Activated T-cell treated with anti-CD3 and anti-CD28 coated beads, Interleukin-2, amount 50 U/mL, for 72 hours (primary cell): ENCODE measurements around the gene THUMPD1. TPM values are rescaled to one million over a fixed set of nuclear protein-coding genes. Genes with fewer than 3 reads are reported as not detected.
"Not testable (repeated sequence)": the region's sequence is repeated elsewhere in the genome, so short reads cannot be mapped to it uniquely, and the experiment has no call there.

ENCODE experiments used
- ATAC-seq, 2 donors: fragments of 150-1000 bp; cut with Tn5 transposase; replicated peaks in 1 of 2; 2 replicates each; pipeline ENCODE4 v1.10.0; 2021; ENCODE audit warnings: moderate library complexity in 2 of 2, mild to moderate bottlenecking in 1 of 2
- DNase-seq, 2 donors: peaks; one replicate each; pipeline ENCODE4 v3.0.0; 2021 to 2022; ENCODE audit warnings: mixed read lengths in 1 of 2
- H3K27ac Mint-ChIP-seq: one replicate; pipeline ENCODE4 v1.8.0; 2022; ENCODE audit warnings: mild to moderate bottlenecking, moderate library complexity, mixed read lengths
- H3K27me3 Mint-ChIP-seq: one replicate; pipeline ENCODE4 v1.8.0; 2022; ENCODE audit warnings: low read depth, mixed read lengths
- H3K36me3 Mint-ChIP-seq, 2 donors: one replicate each; pipeline ENCODE4 v1.8.0; 2022; ENCODE audit warnings: mixed read lengths in 2 of 2, mild to moderate bottlenecking in 1 of 2; ENCODE audit not compliant: insufficient read depth in 2 of 2
- H3K4me1 Mint-ChIP-seq: one replicate; pipeline ENCODE4 v1.8.0; 2022; ENCODE audit warnings: low read depth, mixed read lengths
- H3K4me3 Mint-ChIP-seq, 2 donors: one replicate each; pipeline ENCODE4 v1.8.0; 2022; ENCODE audit warnings: mild to moderate bottlenecking in 2 of 2, mixed read lengths in 2 of 2, moderate library complexity in 2 of 2
- H3K9me3 Mint-ChIP-seq, 2 donors: one replicate each; pipeline ENCODE4 v1.8.0; 2022; ENCODE audit warnings: mixed read lengths in 2 of 2
- total RNA-seq, 2 donors: library from RNA; stranded (reverse); gene quantifications; one replicate each; pipeline ENCODE4 v1.2.3, GENCODE V29; 2022

Gene THUMPD1
- total RNA-seq, 2 donors from 2014 or later: 53.7 to 54.4 TPM

DNA sequence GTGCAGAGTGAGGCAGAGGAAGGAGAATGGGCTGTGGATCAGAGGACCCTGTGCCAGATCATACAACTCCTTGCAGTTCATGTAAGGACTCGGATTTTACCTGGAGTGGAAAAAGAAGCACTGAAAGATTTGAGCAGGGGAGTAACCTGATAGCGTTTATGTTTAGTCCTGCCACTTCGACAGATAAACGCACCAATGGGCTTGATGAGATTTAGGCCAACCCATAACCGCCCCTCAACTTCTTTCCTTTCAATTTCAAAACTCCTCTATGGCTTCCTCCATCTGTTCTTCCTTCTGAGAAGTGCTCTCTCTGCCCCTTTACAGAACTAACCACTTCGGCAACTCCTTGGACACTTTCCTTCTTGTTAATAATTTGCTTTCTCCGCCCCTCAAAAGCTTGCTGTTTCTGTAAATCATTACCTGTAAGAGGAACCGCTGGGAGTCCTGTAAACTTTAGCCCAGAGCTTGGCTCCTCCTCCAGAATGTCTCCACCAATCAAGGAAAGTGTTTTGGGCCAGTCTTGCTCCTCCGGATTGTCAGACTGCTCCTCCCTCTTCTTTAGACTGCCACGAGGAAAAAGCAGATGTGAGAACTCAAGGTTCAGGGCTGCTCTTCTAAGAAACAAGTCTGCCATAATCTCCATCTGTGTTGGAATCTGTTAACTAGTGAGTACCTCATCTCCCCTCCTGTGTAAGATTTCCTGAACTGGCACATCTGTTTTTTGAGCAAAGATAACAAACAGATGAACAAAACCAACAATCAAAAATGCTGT lies 22.0 kb upstream of the THUMPD1 start, which contains the start of gene ACSM3:
Gene ACSM3, plus strand, starts transcription at position 554 of the 772 bp plus-strand sequence. CDS start 6,021 bp downstream, outside the sequence.
- peak; percentile 67 to 68 for DNase-seq
- Mint-ChIP-seq H3K27me3 (no peaks in the 10 kb centered on the region), H3K4me3 (peak within 1 kb of the TSS; percentile 80 to 94), H3K4me1 (peaks cover 21% of the 10 kb centered on the region), H3K36me3 (peaks cover 7 to 14% of the 10 kb centered on the region in 2 donors), H3K9me3 (peaks cover 6 to 7% of the 10 kb centered on the region in 2 donors), H3K27ac (peak within 1 kb of the TSS; percentile 94)
- peak; percentile 99 for ATAC-seq

DNA sequence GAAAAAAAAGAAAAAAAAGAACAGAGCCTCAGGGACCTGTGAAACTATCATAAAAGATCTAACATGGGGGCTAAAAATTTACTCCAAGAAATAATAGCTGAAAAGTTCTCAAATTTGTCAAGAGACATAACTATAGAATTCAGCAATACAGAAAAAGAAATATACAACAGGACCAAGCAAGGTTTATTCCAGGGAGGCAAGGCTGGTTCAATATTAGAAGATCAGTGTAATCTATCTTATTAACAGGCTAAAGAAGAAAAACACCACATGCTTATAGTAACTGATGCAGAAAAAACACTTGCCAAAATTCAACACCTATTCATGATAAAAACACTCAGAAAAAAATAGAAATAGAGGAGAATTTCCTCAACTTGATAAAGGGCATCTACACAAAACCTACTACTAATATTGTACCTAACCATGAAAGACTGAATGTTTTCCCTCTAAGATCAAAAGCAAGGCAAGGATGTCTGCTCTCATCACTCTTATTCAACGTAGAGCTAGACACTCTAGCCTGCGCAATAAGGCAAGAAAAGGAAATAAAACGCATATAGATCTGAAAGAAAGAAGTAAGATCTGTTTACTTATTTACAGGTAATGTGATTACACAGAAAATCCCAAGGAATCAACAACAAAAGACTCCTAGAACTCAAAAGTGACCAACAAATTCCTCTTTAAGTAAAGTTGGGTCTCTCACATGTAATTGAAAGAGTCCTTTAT lies 20.9 kb upstream of the THUMPD1 start:
- Mint-ChIP-seq H3K27me3 (no peaks in the 10 kb centered on the region), H3K9me3 (peaks cover 6 to 7% of the 10 kb centered on the region in 2 donors), H3K4me1 (peaks cover 21% of the 10 kb centered on the region), H3K36me3 (peaks cover 7 to 14% of the 10 kb centered on the region in 2 donors), H3K27ac (peak overlapping the region; percentile 94), H3K4me3 (peak overlapping the region; percentile 80 to 94)
- DNase-seq (no peak), ATAC-seq (no peak)

DNA sequence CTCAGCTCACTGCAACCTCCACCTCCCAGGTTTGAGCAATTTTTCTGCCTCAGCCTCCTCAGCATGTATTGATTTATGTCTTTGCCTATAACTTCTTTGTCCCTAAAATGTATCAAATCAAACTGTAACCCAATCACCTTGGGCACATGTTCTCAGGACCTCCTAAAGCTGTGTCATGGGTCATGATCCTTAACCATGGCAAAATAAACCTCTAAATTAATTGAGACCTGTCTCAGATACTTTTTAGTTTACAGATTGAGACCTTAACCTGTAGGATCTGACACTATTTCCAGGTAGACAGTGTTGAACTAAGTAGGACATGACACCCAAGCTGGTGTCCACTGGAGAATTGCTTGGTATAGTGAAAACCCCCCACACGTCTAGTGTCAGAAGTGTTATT lies 19.6 kb upstream of the THUMPD1 start:
- no peaks in the 10 kb centered on the region for H3K27me3 Mint-ChIP-seq
- H3K27ac Mint-ChIP-seq: no peak overlapping the region
- peaks cover 6 to 7% of the 10 kb centered on the region in 2 donors for H3K9me3 Mint-ChIP-seq
- H3K4me3 Mint-ChIP-seq: no peak overlapping the region
- peaks cover 7 to 14% of the 10 kb centered on the region in 2 donors for H3K36me3 Mint-ChIP-seq
- ATAC-seq: no peak
- DNase-seq: no peak
- peaks cover 21% of the 10 kb centered on the region for H3K4me1 Mint-ChIP-seq

DNA sequence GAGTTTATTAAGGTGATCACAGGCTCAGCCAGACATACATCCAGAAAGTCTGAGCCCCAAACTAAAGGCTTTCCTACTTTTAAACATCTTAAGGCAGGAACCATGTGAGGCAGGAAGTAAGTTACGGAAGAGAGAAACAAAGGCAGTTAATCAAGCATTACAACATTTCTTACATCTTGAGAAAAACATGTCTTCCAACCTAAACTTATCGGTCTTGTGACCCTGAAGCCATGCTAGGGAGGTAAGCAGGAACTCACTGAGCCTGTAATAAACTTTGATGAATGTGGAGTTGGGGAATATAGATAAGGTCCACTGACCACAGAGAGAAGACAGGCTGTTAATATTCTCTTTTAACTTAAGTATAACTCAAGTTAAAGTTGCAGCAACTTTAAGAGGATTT lies 18.7 kb upstream of the THUMPD1 start:
- Mint-ChIP-seq H3K9me3 (peaks cover 6 to 7% of the 10 kb centered on the region in 2 donors), H3K4me1 (peaks cover 21% of the 10 kb centered on the region), H3K36me3 (peaks cover 7 to 14% of the 10 kb centered on the region in 2 donors), H3K27me3 (no peaks in the 10 kb centered on the region), H3K4me3 (no peak overlapping the region), H3K27ac (no peak overlapping the region)
- DNase-seq (no peak), ATAC-seq (no peak)

DNA sequence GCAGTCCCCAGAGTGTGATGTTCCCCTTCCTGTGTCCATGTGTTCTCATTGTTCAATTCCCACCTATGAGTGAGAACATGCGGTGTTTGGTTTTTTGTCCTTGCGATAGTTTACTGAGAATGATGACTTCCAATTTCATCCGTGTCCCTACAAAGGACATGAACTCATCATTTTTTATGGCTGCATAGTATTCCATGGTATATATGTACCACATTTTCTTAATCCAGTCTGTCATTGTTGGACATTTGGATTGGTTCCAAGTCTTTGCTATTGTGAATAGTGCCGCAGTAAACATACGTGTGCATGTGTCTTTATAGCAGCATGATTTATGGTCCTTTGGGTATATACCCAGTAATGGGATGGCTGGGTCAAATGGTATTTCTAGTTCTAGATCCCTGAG lies 14.2 kb upstream of the THUMPD1 start:
- H3K9me3 Mint-ChIP-seq, H3K36me3 Mint-ChIP-seq, H3K4me1 Mint-ChIP-seq, H3K4me3 Mint-ChIP-seq, H3K27ac Mint-ChIP-seq, H3K27me3 Mint-ChIP-seq, DNase-seq, ATAC-seq: not testable (repeated sequence)

DNA sequence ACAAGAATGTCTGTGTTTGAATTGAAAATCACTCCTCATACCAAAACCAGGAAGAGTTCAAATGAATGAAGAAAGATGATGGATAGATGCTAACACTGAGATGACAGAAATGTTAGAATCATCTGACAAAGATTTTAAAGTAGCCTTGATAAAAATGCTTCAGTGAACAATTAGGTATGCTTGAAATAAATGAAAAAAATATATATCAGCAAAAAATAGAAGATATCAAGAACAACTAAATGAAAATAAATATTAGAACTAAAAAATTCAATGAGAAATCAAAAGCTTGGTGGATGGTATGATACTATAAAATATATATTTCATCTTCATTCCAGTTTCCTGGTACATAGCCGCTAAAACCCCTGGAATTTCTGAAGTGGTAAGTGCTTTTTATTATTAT lies 13.6 kb upstream of the THUMPD1 start:
- ATAC-seq (no peak), DNase-seq (no peak)
- no peak overlapping the region for H3K4me3 Mint-ChIP-seq
- H3K4me1 Mint-ChIP-seq: no peaks in the 10 kb centered on the region
- peaks cover 2 to 3% of the 10 kb centered on the region in 2 donors for H3K36me3 Mint-ChIP-seq
- peaks cover 0 to 2% of the 10 kb centered on the region in 2 donors for H3K9me3 Mint-ChIP-seq
- peaks cover 8% of the 10 kb centered on the region for H3K27me3 Mint-ChIP-seq
- no peak overlapping the region for H3K27ac Mint-ChIP-seq

DNA sequence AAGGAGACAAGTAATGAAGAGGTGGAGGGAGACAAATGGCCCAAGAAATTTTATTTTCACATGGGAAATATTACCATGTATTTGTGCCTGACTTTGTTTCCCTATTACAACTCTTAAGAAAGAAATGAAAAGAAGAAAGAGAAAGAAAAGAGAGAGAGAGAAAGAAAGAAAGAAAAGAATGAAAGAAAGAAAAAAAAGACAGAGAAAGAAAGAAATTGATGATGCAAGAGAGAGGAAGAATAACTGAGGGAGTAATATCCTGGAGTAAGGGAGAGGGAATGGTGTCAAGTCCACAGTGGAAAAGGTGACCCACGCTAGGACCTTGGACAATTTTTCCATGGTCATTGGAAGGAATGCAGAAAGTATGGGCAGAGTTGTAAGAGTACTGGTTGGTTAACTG lies 12.1 kb upstream of the THUMPD1 start:
- Mint-ChIP-seq H3K9me3 (no peaks in the 10 kb centered on the region), H3K27me3 (peaks cover 8% of the 10 kb centered on the region), H3K27ac (no peak overlapping the region), H3K4me3 (no peak overlapping the region), H3K36me3 (no peaks in the 10 kb centered on the region), H3K4me1 (no peaks in the 10 kb centered on the region)
- no peak for DNase-seq
- ATAC-seq: no peak

DNA sequence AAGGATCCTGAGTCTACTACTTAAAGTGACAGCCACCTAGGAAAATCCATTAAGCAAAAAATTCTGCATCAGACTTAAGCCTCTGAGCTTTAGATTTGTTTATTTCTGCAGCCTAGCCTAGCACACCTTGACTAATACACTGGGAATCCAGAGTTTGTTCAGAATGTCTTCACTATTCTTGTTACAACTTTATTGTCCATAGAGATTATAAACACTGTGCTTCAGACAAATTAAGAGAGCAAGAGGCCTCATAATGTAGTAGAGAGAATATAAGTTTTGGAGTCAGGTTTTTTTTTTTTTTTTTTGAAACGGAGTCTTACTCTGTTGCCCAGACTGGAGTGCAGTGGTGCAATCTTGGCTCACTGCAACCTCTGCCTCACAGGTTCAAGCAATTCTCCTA lies 8.9 kb upstream of the THUMPD1 start:
- no peak for DNase-seq
- Mint-ChIP-seq H3K27ac (no peak overlapping the region), H3K4me3 (no peak overlapping the region), H3K4me1 (no peaks in the 10 kb centered on the region), H3K36me3 (peaks cover 0 to 7% of the 10 kb centered on the region in 2 donors), H3K27me3 (peaks cover 8% of the 10 kb centered on the region), H3K9me3 (peaks cover 0 to 5% of the 10 kb centered on the region in 2 donors)
- no peak for ATAC-seq

DNA sequence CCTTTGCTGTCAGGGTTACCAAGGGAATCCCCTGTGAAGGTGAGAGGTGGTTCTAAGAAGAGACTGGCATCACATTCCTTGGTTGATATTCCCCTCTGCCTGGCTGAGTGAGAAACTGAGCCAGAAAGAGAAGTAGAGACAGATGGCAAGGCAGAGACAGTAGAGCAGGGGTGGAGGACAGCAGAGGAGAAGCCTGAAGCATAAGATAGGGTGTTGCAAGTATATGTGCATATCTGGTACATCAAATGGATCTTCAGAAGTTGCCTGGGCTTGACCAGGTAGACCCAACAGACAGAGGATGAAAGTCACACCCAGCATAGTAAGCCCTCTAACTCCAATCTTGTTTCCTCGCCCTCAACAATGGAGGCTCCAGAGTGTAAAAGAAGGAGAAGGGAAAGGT lies 7.9 kb upstream of the THUMPD1 start:
- DNase-seq: no peak
- ATAC-seq: no peak
- Mint-ChIP-seq H3K36me3 (peaks cover 0 to 7% of the 10 kb centered on the region in 2 donors), H3K9me3 (peaks cover 0 to 5% of the 10 kb centered on the region in 2 donors), H3K27me3 (peaks cover 8% of the 10 kb centered on the region), H3K4me3 (no peak overlapping the region), H3K27ac (no peak overlapping the region), H3K4me1 (no peaks in the 10 kb centered on the region)

DNA sequence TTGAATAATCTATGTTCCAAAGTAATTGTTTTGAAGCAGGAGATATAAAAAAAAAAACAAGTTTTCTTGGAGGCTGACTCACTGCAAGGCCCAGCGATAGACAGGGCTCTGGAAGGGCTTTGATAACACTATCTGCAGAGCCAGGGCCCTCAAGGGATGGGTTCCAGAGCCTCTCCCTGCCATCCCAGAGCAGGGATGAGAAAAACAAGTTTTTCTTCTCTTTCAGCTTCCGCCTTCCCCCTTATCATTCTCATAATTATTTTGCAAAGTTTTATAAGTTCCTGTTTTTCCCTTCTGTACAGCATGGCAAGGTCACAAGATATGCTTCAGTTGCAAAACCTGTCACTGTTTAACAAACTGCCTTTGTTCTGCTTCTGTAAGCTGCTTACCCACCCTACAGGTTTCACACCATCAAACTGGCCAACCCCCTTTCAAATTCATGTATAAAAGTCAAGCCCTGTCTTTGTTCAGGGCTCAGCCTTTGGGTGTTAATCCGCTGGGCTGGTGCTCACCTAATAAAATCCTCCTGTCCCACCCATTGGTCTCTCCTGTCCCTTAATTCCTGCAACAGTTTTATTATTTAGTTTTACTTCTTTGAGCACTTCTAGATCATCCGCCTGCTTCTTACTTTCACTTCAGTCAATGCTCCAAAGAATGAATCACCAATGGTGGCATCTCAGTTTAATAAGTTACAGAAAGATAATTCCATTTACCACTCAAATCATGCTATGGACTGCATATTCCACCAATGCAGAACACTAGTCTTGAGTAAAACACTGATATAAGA lies 5.6 kb upstream of the THUMPD1 start:
- H3K9me3 Mint-ChIP-seq: peaks cover 0 to 5% of the 10 kb centered on the region in 2 donors
- peaks cover under 1% of the 10 kb centered on the region for H3K4me1 Mint-ChIP-seq

DNA sequence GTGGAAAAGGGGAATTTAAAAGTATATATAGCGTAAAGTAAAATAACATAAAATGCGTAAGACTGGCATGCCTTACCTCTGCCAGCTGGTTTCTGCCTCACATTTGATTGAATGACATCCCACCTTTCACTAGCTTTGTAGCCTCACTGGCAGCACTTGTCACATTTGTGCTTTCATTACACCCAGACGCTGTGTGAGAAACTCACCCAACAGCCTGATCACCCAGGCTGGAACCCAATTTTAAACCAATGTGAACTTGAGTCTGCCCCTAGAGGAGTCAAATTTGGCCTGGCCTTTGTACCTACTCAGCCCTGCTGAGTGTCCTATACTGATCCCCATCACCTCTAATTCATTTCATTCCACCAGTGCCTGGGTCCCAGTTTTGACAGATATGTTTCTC lies 4.8 kb upstream of the THUMPD1 start:
- ATAC-seq (no peak), DNase-seq (no peak)
- H3K4me1 Mint-ChIP-seq: peaks cover 5% of the 10 kb centered on the region
- H3K4me3 Mint-ChIP-seq: no peak overlapping the region
- no peaks in the 10 kb centered on the region for H3K27me3 Mint-ChIP-seq
- H3K27ac Mint-ChIP-seq: no peak overlapping the region
- H3K9me3 Mint-ChIP-seq: peaks cover 0 to 5% of the 10 kb centered on the region in 2 donors
- peaks cover 0 to 7% of the 10 kb centered on the region in 2 donors for H3K36me3 Mint-ChIP-seq

More for the DNA sequence above, 5.6 kb upstream of the THUMPD1 start:
- Mint-ChIP-seq H3K36me3 (peaks cover 0 to 7% of the 10 kb centered on the region in 2 donors), H3K4me3 (no peak overlapping the region), H3K27ac (peak overlapping the region; percentile 17), H3K27me3 (peaks cover under 1% of the 10 kb centered on the region)
- ATAC-seq (no peak), DNase-seq (no peak)

DNA sequence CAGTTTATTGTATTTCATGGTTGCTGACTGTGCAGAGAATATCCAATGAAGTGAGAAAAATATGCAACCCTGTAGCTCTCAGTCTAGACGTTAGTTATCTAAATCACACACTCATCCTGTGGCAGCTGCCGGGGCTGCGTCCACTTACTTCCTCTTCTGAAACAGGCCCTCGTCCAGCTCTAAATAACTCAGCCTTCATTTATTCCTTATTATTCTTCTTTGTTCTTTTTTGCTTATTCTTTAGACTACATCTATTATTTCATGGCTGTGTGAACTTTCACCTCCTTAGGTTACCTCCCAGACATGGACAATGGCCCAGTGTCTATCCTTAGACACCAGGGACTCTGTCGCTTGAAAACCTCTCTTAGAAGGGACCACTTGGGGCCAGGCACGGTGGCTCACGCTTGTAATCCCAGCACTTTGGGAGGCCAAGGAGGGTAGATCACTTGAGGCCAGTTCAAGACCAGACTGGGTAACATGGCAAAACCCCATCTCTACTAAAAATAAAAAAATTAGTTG lies 3.4 kb upstream of the THUMPD1 start:
- Mint-ChIP-seq H3K27ac (peak overlapping the region; percentile 20), H3K36me3 (peaks cover 0 to 7% of the 10 kb centered on the region in 2 donors), H3K4me3 (no peak overlapping the region), H3K27me3 (no peaks in the 10 kb centered on the region), H3K4me1 (peaks cover 13% of the 10 kb centered on the region), H3K9me3 (peaks cover 0 to 5% of the 10 kb centered on the region in 2 donors)
- ATAC-seq (no peak), DNase-seq (no peak)
